Fibroblast of lung (primary cell): Measurements from ENCODE around the gene CLCNKA. TPM values are rescaled to one million over a fixed set of nuclear protein-coding genes. Genes with fewer than 3 reads are reported as not detected.

Experiments used
- DNase-seq, 2 donors: peaks; one replicate each; pipeline versions ENCODE4 v3.0.0 to v3.0.0-alpha.2; 2010; ENCODE audit warnings: low read depth in 2 of 2
- H2AFZ ChIP-seq: 2 replicates; pipeline ENCODE4 v1.5.1; 2012; ENCODE audit warnings: low read length, control low read depth, inconsistent platforms
- H3K27ac ChIP-seq: 2 replicates; pipeline ENCODE4 v1.5.1; 2011; ENCODE audit warnings: low read length, control low read depth; ENCODE audit not compliant: insufficient read depth
- H3K27me3 ChIP-seq: 2 replicates; pipeline ENCODE4 v1.5.1; 2011; ENCODE audit warnings: mild to moderate bottlenecking, low read length; ENCODE audit not compliant: control insufficient read depth, insufficient read depth
- H3K36me3 ChIP-seq: 2 replicates; pipeline ENCODE4 v1.5.1; 2011; ENCODE audit warnings: low read length; ENCODE audit not compliant: control insufficient read depth, insufficient read depth
- H3K4me1 ChIP-seq: 2 replicates; pipeline ENCODE4 v1.5.1; 2011; ENCODE audit warnings: low read length; ENCODE audit not compliant: control insufficient read depth, insufficient read depth; ENCODE audit errors: extremely low read depth
- H3K4me2 ChIP-seq: 2 replicates; pipeline ENCODE4 v1.5.1; 2011; ENCODE audit warnings: low read length, control low read depth; ENCODE audit not compliant: insufficient read depth; ENCODE audit errors: extremely low read depth
- H3K4me3 ChIP-seq, 4 experiments: fragments of 200-600 bp in 1 of 4; sonication (generic) in 1 of 4; replicated peaks in 1 of 4; 2 replicates each; pipeline ENCODE4 v1.5.1; 2011 to 2016; ENCODE audit warnings: low read length in 4 of 4, low read depth in 3 of 4, mild to moderate bottlenecking in 3 of 4, control low read depth in 2 of 4, inconsistent platforms in 1 of 4, mixed read lengths in 1 of 4; ENCODE audit not compliant: insufficient read depth in 1 of 4; ENCODE audit errors: control extremely low read depth in 1 of 4
- H3K79me2 ChIP-seq: 2 replicates; pipeline ENCODE4 v1.5.1; 2012; ENCODE audit warnings: mild to moderate bottlenecking, low read length, inconsistent platforms; ENCODE audit not compliant: control insufficient read depth, insufficient read depth
- H3K9ac ChIP-seq: 2 replicates; pipeline ENCODE4 v1.5.1; 2011; ENCODE audit warnings: mild to moderate bottlenecking, low read length, control low read depth; ENCODE audit not compliant: insufficient read depth
- H3K9me3 ChIP-seq: 2 replicates; pipeline ENCODE4 v1.5.1; 2012; ENCODE audit warnings: low read depth, low read length; ENCODE audit not compliant: control insufficient read depth, insufficient read depth
- H4K20me1 ChIP-seq: 2 replicates; pipeline ENCODE4 v1.5.1; 2011; ENCODE audit warnings: low read length; ENCODE audit not compliant: control insufficient read depth, insufficient read depth; ENCODE audit errors: extremely low read depth
- CTCF ChIP-seq, 2 donors: IDR thresholded peaks in 1 of 2; conservative IDR thresholded peaks in 1 of 2; 1 replicate in 1 of 2; 2 replicates in 1 of 2; pipeline ENCODE4 v1.5.1; 2011 to 2012; ENCODE audit warnings: low read length in 2 of 2, control low read depth in 1 of 2, inconsistent platforms in 1 of 2, low read depth in 1 of 2, mild to moderate bottlenecking in 1 of 2
- EZH2 ChIP-seq: IDR thresholded peaks from 2 replicates; pipeline ENCODE4 v1.5.1; 2012; ENCODE audit warnings: low read length, control low read depth, mild to moderate bottlenecking; ENCODE audit errors: missing control alignments
- polyA plus RNA-seq, 2 donors: library from polyadenylated mRNA; depleted of rRNA in 1 of 2; stranded (reverse) in 1 of 2; unstranded in 1 of 2; fragments of >200 nt; gene quantifications; 2 replicates each; pipeline ENCODE4 v1.2.1, GENCODE V29; 2011 to 2012; ENCODE audit warnings: missing spikeins in 1 of 2
- total RNA-seq: library from RNA; depleted of rRNA; stranded (reverse); fragments of >200 nt; gene quantifications from 2 replicates; pipeline ENCODE4 v1.2.1, GENCODE V29; 2014

The CLCNKA gene
- total and polyA plus RNA-seq, 2 donors (not counting 1 experiment from before 2014, with no cell fraction given): under 0.01 TPM; not detected in 1

GRCh38 chr1:16076865-16077238, 55.0 kb downstream of the CLCNKA start:
- no peak overlapping the region for H3K4me2 ChIP-seq
- H3K4me3 ChIP-seq: no peak overlapping the region
- H3K27me3 ChIP-seq: no peaks in the 10 kb centered on the region
- peak; percentile 38 to 79 for DNase-seq
- no peaks in the 10 kb centered on the region for H3K9me3 ChIP-seq
- no peak for TF ChIP-seq CTCF (conservative IDR thresholded peaks at IDR 0.05 in 1 of 2, IDR thresholded peaks at IDR 0.05 in 1 of 2; ENCODE audit: low read depth in 1 of 2, low read length in 2 of 2)
- TF ChIP-seq EZH2: no peak
- no peaks in the 10 kb centered on the region for H3K36me3 ChIP-seq
- no peaks in the 10 kb centered on the region for H3K79me2 ChIP-seq
- H3K9ac ChIP-seq: no peak overlapping the region
- H3K27ac ChIP-seq: peak overlapping the region; percentile 90
- peaks cover 20% of the 10 kb centered on the region for H3K4me1 ChIP-seq
- H2AFZ ChIP-seq: no peak overlapping the region
- H4K20me1 ChIP-seq: no peaks in the 10 kb centered on the region

GRCh38 chr1:16077406-16078245, 55.8 kb downstream of the CLCNKA start:
- Histone ChIP-seq H3K79me2 (no peaks in the 10 kb centered on the region), H2AFZ (no peak overlapping the region), H3K4me2 (no peak overlapping the region), H4K20me1 (no peaks in the 10 kb centered on the region), H3K4me1 (peaks cover 20% of the 10 kb centered on the region), H3K9me3 (no peaks in the 10 kb centered on the region), H3K36me3 (no peaks in the 10 kb centered on the region), H3K9ac (no peak overlapping the region), H3K27ac (no peak overlapping the region), H3K27me3 (no peaks in the 10 kb centered on the region), H3K4me3 (no peak overlapping the region)
- DNase-seq: peak in 1 of 2 donors; percentile 41
- no peak for TF ChIP-seq CTCF (conservative IDR thresholded peaks at IDR 0.05 in 1 of 2, IDR thresholded peaks at IDR 0.05 in 1 of 2; ENCODE audit: low read depth in 1 of 2, low read length in 2 of 2)
- TF ChIP-seq EZH2: no peak

- H3K27me3 ChIP-seq: no peaks in the 10 kb centered on the region
- peak overlapping the region; percentile 82 for H2AFZ ChIP-seq
- no peak overlapping the region for H3K4me3 ChIP-seq
- no peaks in the 10 kb centered on the region for H3K79me2 ChIP-seq
- H4K20me1 ChIP-seq: no peaks in the 10 kb centered on the region
- H3K36me3 ChIP-seq: no peaks in the 10 kb centered on the region
- peaks cover 16% of the 10 kb centered on the region for H3K4me1 ChIP-seq
- peak overlapping the region; percentile 11 for H3K4me2 ChIP-seq
- TF ChIP-seq EZH2: no peak
- peak; percentile 94 to 97 for TF ChIP-seq CTCF (conservative IDR thresholded peaks at IDR 0.05 in 1 of 2, IDR thresholded peaks at IDR 0.05 in 1 of 2; ENCODE audit: low read depth in 1 of 2, low read length in 2 of 2)
- H3K9me3 ChIP-seq: no peaks in the 10 kb centered on the region
- H3K9ac ChIP-seq: no peak overlapping the region
- peak; percentile 56 to 70 for DNase-seq
- no peak overlapping the region for H3K27ac ChIP-seq
Observed at GRCh38 chr1:16078925-16079656, 57.3 kb downstream of the CLCNKA start.
